ENCODE results near the gene SCO2. TPM values are rescaled to one million over a fixed set of nuclear protein-coding genes. Genes with fewer than 3 reads are reported as not detected.
"Not testable (repeated sequence)": the region's sequence is repeated elsewhere in the genome, so short reads cannot be mapped to it uniquely, and the experiment has no call there.

The SCO2 gene
- total RNA-seq, 2 experiments from 2014 or later = 1.1 to 2.1 TPM

- DNase-seq = no peak
- Mint-ChIP-seq H3K27ac (no peak overlapping the region), H3K9me3 (no peaks in the 10 kb centered on the region), H3K36me3 (ENCODE audit: low read depth) (peaks cover 39% of the 10 kb centered on the region), H3K4me3 (peak overlapping the region; percentile 41), H3K4me1 (ENCODE audit: low read depth) (peaks cover 23% of the 10 kb centered on the region), H3K27me3 (ENCODE audit: low read depth) (no peaks in the 10 kb centered on the region)
- intact Hi-C loops (cut with micrococcal nuclease) = no loop called here
- CTCF ChIA-PET = interaction anchor here (0.6 to 0.9 kb wide), 3 partner anchors 25 to 408 kb away, joined by 3 read pairs; no protein-coding TSS in a partner anchor
Observed at GRCh38 chr22:50522806-50523438, 2.5 kb downstream of the SCO2 start.

GRCh38 chr22:50522208-50522805 lies 3.1 kb downstream of the SCO2 start:
- no peaks in the 10 kb centered on the region for H3K27me3 Mint-ChIP-seq (ENCODE audit: low read depth)
- H3K36me3 Mint-ChIP-seq (ENCODE audit: low read depth) = peaks cover 34% of the 10 kb centered on the region
- H3K27ac Mint-ChIP-seq = no peak overlapping the region
- H3K4me1 Mint-ChIP-seq (ENCODE audit: low read depth) = peaks cover 17% of the 10 kb centered on the region
- DNase-seq = no peak
- intact Hi-C loops (cut with micrococcal nuclease) = no loop called here
- H3K9me3 Mint-ChIP-seq = no peaks in the 10 kb centered on the region
- H3K4me3 Mint-ChIP-seq = no peak overlapping the region
- CTCF ChIA-PET = interaction anchor here (0.6 to 0.9 kb wide), 3 partner anchors 25 to 407 kb away, joined by 3 read pairs; no protein-coding TSS in a partner anchor

DNA sequence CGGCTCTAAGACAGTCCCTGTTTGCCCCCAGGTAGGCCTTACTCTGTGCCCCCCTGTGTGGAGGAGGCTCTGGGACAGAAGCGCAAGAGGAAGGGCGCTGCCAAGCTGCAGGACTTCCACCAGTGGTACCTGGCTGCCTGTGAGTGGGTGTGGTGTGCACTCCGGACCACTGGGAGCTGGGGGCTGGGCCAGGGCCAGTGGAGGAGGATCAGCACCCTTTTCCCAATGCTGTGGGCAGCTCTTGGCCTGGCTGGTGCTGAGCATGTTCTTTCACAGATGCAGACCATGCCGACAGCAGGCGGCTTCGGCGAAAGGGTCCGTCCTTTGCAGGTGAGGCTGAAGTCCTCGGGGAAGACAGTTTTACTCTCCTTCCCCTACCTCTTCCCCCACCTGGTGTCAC lies 3.7 kb downstream of the SCO2 start:
- Mint-ChIP-seq H3K36me3 (ENCODE audit: low read depth) (peaks cover 28% of the 10 kb centered on the region), H3K4me3 (no peak overlapping the region), H3K27ac (no peak overlapping the region), H3K27me3 (ENCODE audit: low read depth) (no peaks in the 10 kb centered on the region), H3K4me1 (ENCODE audit: low read depth) (peaks cover 11% of the 10 kb centered on the region), H3K9me3 (no peaks in the 10 kb centered on the region)
- no peak for DNase-seq
- CTCF ChIA-PET = interaction anchor here (0.6 kb wide), 1 partner anchor 112 kb away, joined by 3 read pairs; no protein-coding TSS in a partner anchor
- intact Hi-C loops (cut with micrococcal nuclease) = no loop called here

DNA sequence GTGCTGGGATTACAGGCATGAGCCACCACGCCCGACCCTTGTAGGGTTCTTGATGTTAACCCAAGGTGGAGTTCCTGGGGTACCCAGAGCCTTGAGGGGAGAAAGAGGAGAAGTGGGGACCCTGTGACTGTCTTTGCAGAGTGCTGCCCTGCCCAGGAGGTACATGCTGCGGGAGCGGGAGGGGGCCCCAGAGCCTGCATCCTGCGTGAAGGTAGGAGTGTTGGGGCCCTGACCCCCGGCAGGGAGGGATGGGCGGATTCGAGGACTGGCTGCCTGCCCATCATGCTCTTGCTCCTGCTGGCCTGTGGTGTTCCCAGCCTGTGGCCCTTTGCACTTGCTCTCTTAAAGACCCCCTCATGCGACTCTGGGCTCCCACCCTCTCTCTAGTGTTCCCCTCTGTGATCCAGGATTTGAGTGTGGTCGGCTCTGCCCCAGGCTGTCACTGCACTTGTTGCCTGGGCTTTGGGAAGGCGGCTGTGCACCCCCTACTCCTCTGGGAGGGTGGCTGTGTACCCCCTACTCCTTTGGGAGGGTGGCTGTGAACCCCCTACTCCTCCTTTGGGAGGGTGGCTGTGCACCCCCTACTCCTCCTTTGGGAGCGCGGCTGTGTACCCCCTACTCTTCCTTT lies 4.5 kb downstream of the SCO2 start:
- peaks cover 11% of the 10 kb centered on the region for H3K4me1 Mint-ChIP-seq (ENCODE audit: low read depth)
- H3K27ac Mint-ChIP-seq = no peak overlapping the region
- CTCF ChIA-PET = interaction anchor here (0.6 kb wide), 1 partner anchor 112 kb away, joined by 3 read pairs; no protein-coding TSS in a partner anchor
- H3K36me3 Mint-ChIP-seq (ENCODE audit: low read depth) = peaks cover 32% of the 10 kb centered on the region
- intact Hi-C loops (cut with micrococcal nuclease) = no loop called here
- no peaks in the 10 kb centered on the region for H3K9me3 Mint-ChIP-seq
- DNase-seq = no peak
- no peaks in the 10 kb centered on the region for H3K27me3 Mint-ChIP-seq (ENCODE audit: low read depth)
- H3K4me3 Mint-ChIP-seq = no peak overlapping the region

DNA sequence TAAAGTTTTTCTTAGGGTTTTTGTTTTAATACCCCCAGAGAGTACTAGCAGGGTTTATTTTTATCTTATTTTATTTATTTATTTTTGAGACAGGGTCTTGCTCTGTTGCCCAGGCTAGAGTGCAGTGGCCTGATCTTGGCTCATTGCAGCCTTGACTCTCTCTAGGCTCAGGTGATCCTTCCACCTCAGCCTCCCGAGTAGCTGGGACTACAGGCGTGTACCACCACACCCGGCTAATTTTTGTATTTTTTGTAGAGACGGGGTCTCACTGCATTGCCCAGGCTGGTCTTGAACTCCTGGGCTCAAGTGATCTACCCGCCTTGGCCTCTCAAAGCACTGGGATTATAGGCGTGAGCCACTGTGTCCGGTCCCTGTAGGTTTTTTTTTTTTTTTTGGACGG lies 5.2 kb downstream of the SCO2 start:
- H3K27ac Mint-ChIP-seq; intact Hi-C loops (cut with micrococcal nuclease); H3K9me3 Mint-ChIP-seq; CTCF ChIA-PET; H3K27me3 Mint-ChIP-seq (ENCODE audit: low read depth); DNase-seq; H3K4me3 Mint-ChIP-seq: not testable (repeated sequence)
- Mint-ChIP-seq H3K4me1 (ENCODE audit: low read depth) (peaks cover 13% of the 10 kb centered on the region), H3K36me3 (ENCODE audit: low read depth) (peaks cover 36% of the 10 kb centered on the region)

DNA sequence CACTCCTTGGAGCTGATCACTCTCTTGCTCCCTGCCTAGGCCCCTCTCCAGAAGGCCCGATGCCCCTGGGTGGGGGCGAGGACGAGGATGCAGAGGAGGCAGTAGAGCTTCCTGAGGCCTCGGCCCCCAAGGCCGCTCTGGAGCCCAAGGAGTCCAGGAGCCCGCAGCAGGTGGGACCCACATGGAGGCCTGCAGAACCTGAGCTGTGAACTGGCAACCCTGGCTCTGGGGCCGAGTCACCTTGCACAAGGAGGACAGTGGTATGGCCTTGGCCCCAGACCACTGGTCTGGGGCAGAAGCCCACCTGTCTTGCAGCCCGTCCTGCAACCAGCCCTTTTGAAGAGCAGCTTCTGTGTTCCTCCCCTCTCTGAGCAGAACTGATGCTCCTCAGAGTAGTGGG lies 6.2 kb downstream of the SCO2 start:
- intact Hi-C loops (cut with micrococcal nuclease) = no loop called here
- Mint-ChIP-seq H3K27ac (no peak overlapping the region), H3K27me3 (ENCODE audit: low read depth) (no peaks in the 10 kb centered on the region), H3K4me1 (ENCODE audit: low read depth) (peaks cover 12% of the 10 kb centered on the region), H3K4me3 (no peak overlapping the region), H3K9me3 (no peaks in the 10 kb centered on the region), H3K36me3 (ENCODE audit: low read depth) (peaks cover 38% of the 10 kb centered on the region)
- CTCF ChIA-PET = no interaction called here
- no peak for DNase-seq

- Mint-ChIP-seq H3K27me3 (ENCODE audit: low read depth) (no peaks in the 10 kb centered on the region), H3K4me3 (no peak overlapping the region), H3K27ac (no peak overlapping the region), H3K9me3 (no peaks in the 10 kb centered on the region), H3K36me3 (ENCODE audit: low read depth) (peaks cover 37% of the 10 kb centered on the region), H3K4me1 (ENCODE audit: low read depth) (peaks cover 13% of the 10 kb centered on the region)
- CTCF ChIA-PET = no interaction called here
- intact Hi-C loops (cut with micrococcal nuclease) = no loop called here
- DNase-seq = no peak
Observed at GRCh38 chr22:50518606-50519005, 6.8 kb downstream of the SCO2 start.

DNA sequence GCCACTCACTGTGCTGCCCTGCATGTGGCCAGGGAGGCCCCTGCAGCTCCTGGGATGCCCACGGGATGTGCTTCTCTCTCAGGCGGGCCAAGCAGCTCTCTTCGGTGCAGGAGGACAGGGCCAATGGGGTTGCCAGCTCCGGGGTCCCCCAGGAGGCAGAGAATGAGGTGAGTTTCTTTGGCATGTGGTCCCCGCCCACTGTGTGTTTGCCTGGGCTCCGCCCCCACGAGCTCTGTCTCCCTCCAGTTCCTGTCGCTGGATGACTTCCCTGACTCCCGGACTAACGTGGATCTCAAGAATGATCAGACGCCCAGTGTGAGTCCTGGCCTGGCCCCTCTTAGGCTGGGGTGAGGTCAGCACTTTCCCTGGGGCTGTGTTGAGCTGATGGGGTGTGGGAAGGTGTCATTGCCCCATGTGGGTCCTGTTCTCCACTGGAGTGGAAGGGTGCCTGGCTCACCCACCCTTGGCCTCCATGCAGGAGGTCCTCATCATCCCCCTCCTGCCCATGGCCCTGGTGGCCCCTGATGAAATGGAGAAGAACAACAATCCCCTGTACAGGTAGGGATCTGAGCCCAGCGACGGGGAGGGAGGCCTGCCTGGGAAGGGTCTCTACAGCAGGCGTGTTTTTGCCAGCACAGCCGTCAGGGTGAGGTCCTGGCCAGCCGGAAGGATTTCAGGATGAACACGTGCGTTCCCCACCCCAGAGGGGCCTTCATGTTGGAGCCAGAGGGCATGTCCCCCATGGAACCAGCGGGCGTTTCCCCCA lies 7.7 kb downstream of the SCO2 start:
- Mint-ChIP-seq H3K36me3 (ENCODE audit: low read depth) (peaks cover 33% of the 10 kb centered on the region), H3K27ac (no peak overlapping the region), H3K4me1 (ENCODE audit: low read depth) (peaks cover 16% of the 10 kb centered on the region), H3K9me3 (no peaks in the 10 kb centered on the region), H3K27me3 (ENCODE audit: low read depth) (no peaks in the 10 kb centered on the region), H3K4me3 (no peak overlapping the region)
- intact Hi-C loops (cut with micrococcal nuclease) = no loop called here
- CTCF ChIA-PET = no interaction called here
- no peak for DNase-seq

GRCh38 chr22:50516891-50517290 lies 8.5 kb downstream of the SCO2 start:
- no peak overlapping the region for H3K4me3 Mint-ChIP-seq
- H3K36me3 Mint-ChIP-seq (ENCODE audit: low read depth) = peaks cover 36% of the 10 kb centered on the region
- intact Hi-C loops (cut with micrococcal nuclease) = no loop called here
- H3K9me3 Mint-ChIP-seq = no peaks in the 10 kb centered on the region
- no peak overlapping the region for H3K27ac Mint-ChIP-seq
- H3K4me1 Mint-ChIP-seq (ENCODE audit: low read depth) = peaks cover 22% of the 10 kb centered on the region
- no peak for DNase-seq
- CTCF ChIA-PET = no interaction called here
- H3K27me3 Mint-ChIP-seq (ENCODE audit: low read depth) = no peaks in the 10 kb centered on the region

GRCh38 chr22:50516068-50516467 lies 9.3 kb downstream of the SCO2 start:
- intact Hi-C loops (cut with micrococcal nuclease) = no loop called here
- Mint-ChIP-seq H3K27me3 (ENCODE audit: low read depth) (no peaks in the 10 kb centered on the region), H3K36me3 (ENCODE audit: low read depth) (peaks cover 35% of the 10 kb centered on the region), H3K4me3 (no peak overlapping the region), H3K27ac (no peak overlapping the region), H3K9me3 (no peaks in the 10 kb centered on the region), H3K4me1 (ENCODE audit: low read depth) (peaks cover 25% of the 10 kb centered on the region)
- CTCF ChIA-PET = interaction anchor here (1.3 to 1.8 kb wide), 2 partner anchors 9 to 106 kb away, joined by 4 to 9 read pairs; partner anchors contain the start of gene SCO2
- DNase-seq = no peak

DNA sequence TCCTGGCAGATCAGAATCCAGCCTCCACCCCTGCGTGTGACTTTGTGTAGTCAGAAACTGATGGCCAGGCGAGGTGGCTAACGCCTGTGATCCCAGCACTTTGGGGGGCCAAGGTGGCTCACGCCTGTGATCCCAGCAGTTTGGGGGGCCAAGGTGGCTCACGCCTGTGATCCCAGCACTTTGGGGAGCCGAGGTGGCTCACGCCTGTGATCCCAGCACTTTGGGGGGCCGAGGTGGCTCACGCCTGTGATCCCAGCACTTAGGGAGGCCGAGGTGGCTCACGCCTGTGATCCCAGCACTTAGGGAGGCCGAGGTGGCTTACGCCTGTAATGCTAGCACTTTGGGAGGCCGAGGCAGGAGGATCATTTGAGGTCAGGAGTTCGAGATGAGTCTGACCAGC lies 12.2 kb downstream of the SCO2 start:
- Mint-ChIP-seq H3K4me1 (ENCODE audit: low read depth) (peaks cover 38% of the 10 kb centered on the region), H3K4me3 (no peak overlapping the region), H3K27ac (no peak overlapping the region), H3K27me3 (ENCODE audit: low read depth) (no peaks in the 10 kb centered on the region), H3K36me3 (ENCODE audit: low read depth) (peaks cover 26% of the 10 kb centered on the region), H3K9me3 (no peaks in the 10 kb centered on the region)
- intact Hi-C loops (cut with micrococcal nuclease) = no loop called here
- CTCF ChIA-PET = no interaction called here
- no peak for DNase-seq

GRCh38 chr22:50508897-50509296 lies 16.5 kb downstream of the SCO2 start:
- Mint-ChIP-seq H3K4me1 (ENCODE audit: low read depth) (peaks cover 34% of the 10 kb centered on the region), H3K4me3 (peak overlapping the region; percentile 96), H3K27me3 (ENCODE audit: low read depth) (no peaks in the 10 kb centered on the region), H3K36me3 (ENCODE audit: low read depth) (peaks cover 14% of the 10 kb centered on the region), H3K9me3 (no peaks in the 10 kb centered on the region), H3K27ac (peak overlapping the region; percentile 93)
- intact Hi-C loops (cut with micrococcal nuclease) = loop anchor here (1.0 to 2.0 kb wide), 6 partner anchors 16 to 166 kb away; partner anchors contain the start of genes CHKB, PPP6R2, SCO2 and SYCE3
- CTCF ChIA-PET = interaction anchor here (0.8 to 2.8 kb wide), 6 partner anchors 11 to 268 kb away, joined by 3 to 22 read pairs (median 4); partner anchors contain the start of genes CPT1B, SCO2 and SYCE3
- DNase-seq = no peak
